ENCODE data around the gene NMU. TPM values are rescaled to one million over a fixed set of nuclear protein-coding genes. Genes with fewer than 3 reads are reported as not detected.

The NMU gene
- polyA plus RNA-seq, 1 of the 3 experiments (the other 2 are of a cell fraction), result 0.66 TPM

GRCh38 chr4:55554453-55555030 lies 81.6 kb downstream of the NMU start:
- TF ChIP-seq, protein P1, sequence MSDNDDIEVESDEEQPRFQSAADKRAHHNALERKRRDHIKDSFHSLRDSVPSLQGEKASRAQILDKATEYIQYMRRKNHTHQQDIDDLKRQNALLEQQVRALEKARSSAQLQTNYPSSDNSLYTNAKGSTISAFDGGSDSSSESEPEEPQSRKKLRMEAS (IDR thresholded peaks at IDR 0.05; ENCODE audit: low read depth), result no peak
- TF ChIP-seq RCOR1 (IDR thresholded peaks at IDR 0.05; ENCODE audit: low read length) (no peak), MEF2A (IDR thresholded peaks at IDR 0.05; ENCODE audit: borderline replicate concordance, low read depth) (no peak), CTCF (IDR thresholded peaks at IDR 0.05) (peak; percentile 69), MXI1 (IDR thresholded peaks at IDR 0.05; ENCODE audit: low read depth, low read length) (no peak), FOXJ3 (CRISPR knock-in tag; IDR thresholded peaks at IDR 0.05) (no peak), SMC3 (IDR thresholded peaks at IDR 0.05; ENCODE audit: low read depth, low read length) (peak; percentile 53), EP300 (IDR thresholded peaks at IDR 0.05; ENCODE audit: borderline replicate concordance in 1 of 2, low read depth in 1 of 2, low read length in 1 of 2) (no peak), RAD21 (IDR thresholded peaks at IDR 0.05; ENCODE audit: low read length) (peak; percentile 70), ZBTB33 (IDR thresholded peaks at IDR 0.05; ENCODE audit: borderline replicate concordance, low read depth) (no peak), RFX5 (IDR thresholded peaks at IDR 0.05; ENCODE audit: low read length) (no peak), PBX3 (IDR thresholded peaks at IDR 0.05) (no peak), TCF12 (IDR thresholded peaks at IDR 0.05) (no peak), JUND (IDR thresholded peaks at IDR 0.05) (no peak), POLR2AphosphoS5 (IDR thresholded peaks at IDR 0.05; ENCODE audit: low read depth, low read length) (no peak), FOSL2 (IDR thresholded peaks at IDR 0.05; ENCODE audit: borderline replicate concordance, low read depth) (no peak), TEAD4 (IDR thresholded peaks at IDR 0.05; ENCODE audit: borderline replicate concordance, insufficient read depth) (no peak), NFIC (IDR thresholded peaks at IDR 0.05; ENCODE audit: borderline replicate concordance) (no peak), NRF1 (IDR thresholded peaks at IDR 0.05; ENCODE audit: low read depth, low read length) (no peak), IRF3 (IDR thresholded peaks at IDR 0.05; ENCODE audit: low read depth, low read length) (no peak)
- H3F3A ChIP-seq (replicated peaks; ENCODE audit: insufficient read depth), result peaks cover 12% of the 10 kb centered on the region
- no peaks in the 10 kb centered on the region; a peak in 1 of 4 replicates for H3K4me1 ChIP-seq (ENCODE audit: control insufficient read depth in 1 of 2, insufficient read depth in 2 of 2, low read depth in 1 of 2, low read length in 1 of 2)
- H3K4me2 ChIP-seq, result no peak overlapping the region
- WGBS (ENCODE audit: low lambda C conversion rate), result 27% methylated on average over 2 of the region's 2 CpGs
- no peak overlapping the region for H3K27ac ChIP-seq (ENCODE audit: low read depth in 2 of 2, low read length in 1 of 2)
- no peaks in the 10 kb centered on the region for H3K36me3 ChIP-seq (replicated peaks in 1 of 2; ENCODE audit: control insufficient read depth in 1 of 2, insufficient read depth in 2 of 2, low read length in 1 of 2)
- H3K9ac ChIP-seq, result no peak overlapping the region
- H3K9me2 ChIP-seq, result no peaks in the 10 kb centered on the region
- no peaks in the 10 kb centered on the region for H3K27me3 ChIP-seq (ENCODE audit: insufficient read depth)
- peak; percentile 26 for DNase-seq
- H4K20me1 ChIP-seq (ENCODE audit: insufficient read depth), result no peaks in the 10 kb centered on the region
- CTCF ChIA-PET, result interaction anchor here (0.6 to 1.5 kb wide), 15 partner anchors 9 to 583 kb away, joined by 3 to 7 read pairs (median 3); partner anchors contain the start of genes SRD5A3 and TMEM165
- no peaks in the 10 kb centered on the region for H3K9me3 ChIP-seq
- H2AFZ ChIP-seq (ENCODE audit: low read depth), result no peak overlapping the region
- H3K79me2 ChIP-seq (ENCODE audit: insufficient read depth), result no peaks in the 10 kb centered on the region
- H3K4me3 ChIP-seq (ENCODE audit: low read depth in 2 of 2, low read length in 1 of 2), result no peak overlapping the region
- POLR2A ChIA-PET, result interaction anchor here (0.6 kb wide), 1 partner anchor 78 kb away, joined by 8 read pairs; no protein-coding TSS in a partner anchor
